Measurements from ENCODE around the gene NMRK2.

DNA sequence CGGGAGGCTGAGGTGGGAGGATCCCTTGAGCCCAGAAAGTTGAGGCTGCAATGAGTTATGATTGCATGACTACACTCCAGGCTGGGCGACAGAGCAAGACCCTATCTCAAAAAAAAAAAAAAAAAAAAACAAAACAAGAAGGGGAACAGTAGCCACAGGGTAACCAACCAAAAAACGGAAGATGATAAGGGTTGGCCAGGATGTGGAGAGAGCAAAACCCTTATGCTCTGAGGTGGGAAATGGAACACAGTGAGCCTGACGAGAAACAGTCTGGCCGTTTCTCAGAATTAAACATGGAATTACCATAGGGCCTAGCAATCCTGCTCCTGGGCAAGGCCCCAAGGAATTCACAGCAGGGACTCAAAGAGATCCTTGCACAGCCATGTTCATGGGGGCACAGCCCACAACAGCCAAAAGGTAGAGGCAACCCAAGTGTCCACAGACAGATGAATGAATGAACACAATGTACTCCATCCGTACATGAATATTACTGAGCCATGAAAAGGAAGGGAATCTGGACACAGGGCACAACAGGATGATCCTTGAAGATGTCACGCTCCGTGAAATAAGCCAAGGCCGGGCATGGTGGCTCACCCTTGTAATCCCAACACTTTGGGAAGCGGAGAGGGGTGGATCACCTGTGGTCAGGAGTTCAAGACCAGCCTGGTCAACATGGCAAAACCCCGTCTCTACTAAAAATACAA is 11.3 kb downstream of the NMRK2 start:
- no peak for TF ChIP-seq EZH2 (IDR thresholded peaks at IDR 0.05; ENCODE audit: insufficient read depth, low read length)
- TF ChIP-seq, protein P1, sequence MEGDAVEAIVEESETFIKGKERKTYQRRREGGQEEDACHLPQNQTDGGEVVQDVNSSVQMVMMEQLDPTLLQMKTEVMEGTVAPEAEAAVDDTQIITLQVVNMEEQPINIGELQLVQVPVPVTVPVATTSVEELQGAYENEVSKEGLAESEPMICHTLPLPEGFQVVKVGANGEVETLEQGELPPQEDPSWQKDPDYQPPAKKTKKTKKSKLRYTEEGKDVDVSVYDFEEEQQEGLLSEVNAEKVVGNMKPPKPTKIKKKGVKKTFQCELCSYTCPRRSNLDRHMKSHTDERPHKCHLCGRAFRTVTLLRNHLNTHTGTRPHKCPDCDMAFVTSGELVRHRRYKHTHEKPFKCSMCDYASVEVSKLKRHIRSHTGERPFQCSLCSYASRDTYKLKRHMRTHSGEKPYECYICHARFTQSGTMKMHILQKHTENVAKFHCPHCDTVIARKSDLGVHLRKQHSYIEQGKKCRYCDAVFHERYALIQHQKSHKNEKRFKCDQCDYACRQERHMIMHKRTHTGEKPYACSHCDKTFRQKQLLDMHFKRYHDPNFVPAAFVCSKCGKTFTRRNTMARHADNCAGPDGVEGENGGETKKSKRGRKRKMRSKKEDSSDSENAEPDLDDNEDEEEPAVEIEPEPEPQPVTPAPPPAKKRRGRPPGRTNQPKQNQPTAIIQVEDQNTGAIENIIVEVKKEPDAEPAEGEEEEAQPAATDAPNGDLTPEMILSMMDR (IDR thresholded peaks at IDR 0.05; ENCODE audit: insufficient read depth, low read depth, low read length), result no peak

Measured in astrocyte (in vitro differentiated cells and primary cell).